ENCODE results near the gene TBX15. TPM values are rescaled to one million over a fixed set of nuclear protein-coding genes. Genes with fewer than 3 reads are reported as not detected.
A peak's percentile ranks its signal among the peaks of the same experiment; 100 is the strongest.

TBX15 gene
- total and polyA plus RNA-seq, 9 of the 15 experiments (the other 6 are each of a cell fraction or from before 2014, with no cell fraction given) = 0.03 to 3.4 (median 2.3) TPM

- TF ChIP-seq CREB5 (CRISPR knock-in tag; IDR thresholded peaks at IDR 0.05) = no peak
- TF ChIP-seq HDAC2 (IDR thresholded peaks at IDR 0.05) = peak; percentile 40; the same call in 1 of the 2 replicates
- no peak for TF ChIP-seq ZNF140 (CRISPR knock-in tag; IDR thresholded peaks at IDR 0.05)
- TF ChIP-seq YY1 (IDR thresholded peaks at IDR 0.05; ENCODE audit: borderline replicate concordance in 1 of 3, control insufficient read depth in 1 of 3, extremely low read depth in 1 of 3, insufficient read depth in 3 of 3, insufficient read length in 1 of 3, insufficient replicate concordance in 2 of 3, low read depth in 1 of 3, low read length in 2 of 3) = no peak
- TF ChIP-seq PKNOX1 (IDR thresholded peaks at IDR 0.05) = no peak
- no peak for TF ChIP-seq RCOR1 (IDR thresholded peaks at IDR 0.05; ENCODE audit: borderline replicate concordance in 1 of 2, low read depth in 2 of 2, low read length in 2 of 2)
- TF ChIP-seq ZNF696 (CRISPR knock-in tag; conservative IDR thresholded peaks at IDR 0.05) = no peak
- TF ChIP-seq L3MBTL2 (IDR thresholded peaks at IDR 0.05) = no peak
- no peak for TF ChIP-seq UBTF (IDR thresholded peaks at IDR 0.05; ENCODE audit: borderline replicate concordance in 1 of 2, low read depth in 2 of 2, low read length in 2 of 2)
- no peak for TF ChIP-seq STAT6 (CRISPR knock-in tag; IDR thresholded peaks at IDR 0.05)
- TF ChIP-seq NFIC (IDR thresholded peaks at IDR 0.05) = no peak
- TF ChIP-seq FOXA1 (IDR thresholded peaks at IDR 0.05; ENCODE audit: borderline replicate concordance) = no peak
- no peak for TF ChIP-seq ZNF41 (CRISPR knock-in tag; conservative IDR thresholded peaks at IDR 0.05)
Measured at GRCh38 chr1:118928739-118929554, 59.2 kb downstream of the TBX15 start (continued).
